Ishikawa (cell line): ENCODE data around the gene TMEM132E.

ENCODE experiments used
- CREB1 ChIP-seq: IDR thresholded peaks from 2 replicates; pipeline ENCODE4 v1.6.1; 2012; ENCODE audit warnings: low read depth
- EGR1 ChIP-seq: IDR thresholded peaks from 2 replicates; pipeline ENCODE4 v1.6.1; 2012
- TEAD4 ChIP-seq: IDR thresholded peaks from 2 replicates; pipeline ENCODE4 v1.6.1; 2012
- TF ChIP-seq, protein P1 (sequence below): IDR thresholded peaks from 2 replicates; pipeline ENCODE4 v1.6.1; 2012

DNA sequence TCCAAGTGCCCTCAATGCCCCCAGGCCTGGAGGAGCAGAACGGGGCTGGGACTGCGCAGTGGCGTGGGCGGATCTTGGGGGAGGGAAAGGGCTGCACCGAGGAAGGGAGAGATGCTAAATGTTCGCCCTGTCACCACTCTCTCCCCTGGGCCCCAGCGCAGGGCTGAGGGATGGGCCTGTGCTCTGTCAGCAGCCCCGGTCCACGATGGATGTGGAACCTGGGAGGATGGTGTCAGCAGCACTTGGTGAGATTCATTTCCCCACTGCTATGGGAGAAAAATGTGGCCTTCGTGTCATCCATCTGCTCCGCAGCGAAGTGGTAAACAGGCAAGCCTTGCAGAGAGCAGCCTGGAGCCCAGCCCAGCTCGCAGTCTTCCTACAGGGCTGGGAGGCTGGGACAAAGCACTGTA lies 72.0 kb downstream of the TMEM132E start:
- TF ChIP-seq EGR1 (no peak), TEAD4 (no peak), CREB1 (no peak)
- TF ChIP-seq, protein P1, sequence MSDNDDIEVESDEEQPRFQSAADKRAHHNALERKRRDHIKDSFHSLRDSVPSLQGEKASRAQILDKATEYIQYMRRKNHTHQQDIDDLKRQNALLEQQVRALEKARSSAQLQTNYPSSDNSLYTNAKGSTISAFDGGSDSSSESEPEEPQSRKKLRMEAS, result no peak
